IPS-18a (cell line): ENCODE measurements around the gene DYNLT5.
"Not testable (repeated sequence)": the region's sequence is repeated elsewhere in the genome, so short reads cannot be mapped to it uniquely, and the experiment has no call there.

Experiments used
- H3K27ac ChIP-seq: one replicate; pipeline ENCODE4 v1.5.1; 2013; ENCODE audit warnings: low read length
- H3K27me3 ChIP-seq: one replicate; pipeline ENCODE4 v1.6.1; 2013; ENCODE audit warnings: mild to moderate bottlenecking, low read length; ENCODE audit not compliant: control insufficient read depth, insufficient read depth
- H3K36me3 ChIP-seq: one replicate; pipeline ENCODE4 v1.6.1; 2013; ENCODE audit warnings: low read depth, low read length; ENCODE audit not compliant: control insufficient read depth
- H3K4me1 ChIP-seq: one replicate; pipeline ENCODE4 v1.6.1; 2013; ENCODE audit warnings: low read depth, low read length; ENCODE audit not compliant: control insufficient read depth
- H3K4me3 ChIP-seq: one replicate; pipeline ENCODE4 v1.5.1; 2013; ENCODE audit warnings: low read length
- H3K9ac ChIP-seq: one replicate; pipeline ENCODE4 v1.6.1; 2013; ENCODE audit warnings: mild to moderate bottlenecking, low read length, moderate library complexity
- H3K9me3 ChIP-seq: one replicate; pipeline ENCODE4 v1.6.1; 2013; ENCODE audit warnings: low read depth, low read length; ENCODE audit not compliant: control insufficient read depth

DYNLT5 gene

DNA sequence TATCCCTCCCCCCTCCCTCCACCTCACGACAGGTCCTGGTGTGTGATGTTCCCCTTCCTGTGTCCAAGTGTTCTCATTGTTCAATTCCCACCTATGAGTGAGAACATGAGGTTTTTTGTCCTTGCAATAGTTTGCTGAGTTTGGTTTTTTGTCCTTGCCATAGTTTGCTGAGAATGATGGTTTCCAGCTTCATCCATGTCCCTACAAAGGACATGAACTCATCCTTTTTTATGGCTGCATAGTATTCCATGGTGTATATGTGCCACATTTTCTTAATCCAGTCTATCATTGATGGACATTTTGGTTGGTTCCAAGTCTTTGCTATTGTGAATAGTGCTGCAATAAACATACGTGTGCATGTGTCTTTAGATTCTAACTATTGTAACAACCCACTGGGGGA, 43.6 kb downstream of the DYNLT5 start:
- not testable (repeated sequence) for H3K27me3 ChIP-seq, H3K36me3 ChIP-seq, H3K27ac ChIP-seq, H3K4me3 ChIP-seq, H3K4me1 ChIP-seq, H3K9ac ChIP-seq, H3K9me3 ChIP-seq

DNA sequence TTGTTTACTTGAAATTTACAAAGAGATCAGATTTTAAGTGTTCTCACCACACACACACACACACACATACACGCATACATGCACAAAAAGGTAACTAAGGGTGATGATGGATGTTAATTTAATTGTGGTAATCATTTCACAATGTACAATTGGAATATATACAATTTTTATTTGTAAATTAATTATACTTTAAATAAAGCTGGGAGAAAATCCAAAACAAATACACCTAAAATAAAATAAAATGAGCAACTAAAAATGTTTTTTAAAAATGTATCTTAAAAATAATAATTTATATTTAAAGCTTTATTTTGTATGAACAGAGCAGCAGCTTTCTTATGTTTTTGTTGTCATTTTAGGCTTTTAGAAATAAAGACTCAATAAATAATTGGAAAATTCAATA, 57.0 kb downstream of the DYNLT5 start:
- Histone ChIP-seq H3K36me3 (no peaks in the 10 kb centered on the region), H3K9ac (no peak overlapping the region), H3K4me3 (no peak overlapping the region), H3K27me3 (no peaks in the 10 kb centered on the region), H3K4me1 (no peaks in the 10 kb centered on the region), H3K9me3 (no peaks in the 10 kb centered on the region), H3K27ac (no peak overlapping the region)

DNA sequence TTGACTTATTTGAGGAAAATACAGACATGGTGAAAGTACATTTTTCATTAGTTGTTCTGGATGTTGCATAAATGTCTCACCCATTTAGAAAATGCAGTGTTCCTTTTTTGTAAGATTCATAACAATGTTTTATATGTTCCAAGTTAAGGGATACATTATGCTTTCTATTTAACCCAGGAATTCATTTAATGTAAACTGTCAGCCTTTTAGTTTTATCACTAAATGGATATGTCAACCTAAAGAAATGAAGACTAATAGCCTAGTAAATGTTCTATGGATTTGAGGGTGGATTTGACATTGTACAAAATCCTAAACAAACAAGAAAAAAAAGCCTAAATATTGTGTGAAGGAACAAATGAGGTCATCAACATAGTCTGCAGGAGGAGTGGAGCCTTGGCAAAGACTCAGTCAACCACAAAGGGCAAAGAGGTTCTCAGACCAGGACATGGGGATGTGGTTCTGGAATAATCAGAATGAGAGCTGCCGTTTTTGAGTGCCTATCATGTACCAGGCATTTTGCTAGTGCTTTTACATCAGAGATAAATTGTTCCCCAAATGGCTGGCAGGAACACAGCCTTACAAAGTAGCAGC, 57.6 kb downstream of the DYNLT5 start:
- Histone ChIP-seq H3K27me3 (no peaks in the 10 kb centered on the region), H3K27ac (no peak overlapping the region), H3K9me3 (no peaks in the 10 kb centered on the region), H3K9ac (no peak overlapping the region), H3K4me1 (no peaks in the 10 kb centered on the region), H3K4me3 (no peak overlapping the region), H3K36me3 (no peaks in the 10 kb centered on the region)

DNA sequence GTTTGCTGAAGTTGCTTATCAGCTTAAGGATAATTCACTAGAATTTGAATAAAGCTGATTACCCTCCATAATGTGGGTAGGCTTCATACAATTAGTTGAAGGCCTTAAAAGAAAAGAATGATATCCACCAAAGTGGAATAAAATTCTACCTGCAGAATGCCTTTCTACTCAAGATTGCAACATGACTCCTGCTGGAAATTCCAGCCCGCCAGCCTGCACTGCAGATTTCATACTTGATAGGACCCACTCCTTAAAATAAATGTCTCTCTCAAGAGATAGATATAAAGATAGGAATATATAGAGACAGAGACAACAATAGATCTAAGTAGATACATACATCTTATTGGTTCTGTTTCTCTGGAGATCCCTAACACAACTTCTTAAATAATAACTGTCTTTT, 72.5 kb downstream of the DYNLT5 start:
- H3K9ac ChIP-seq: no peak overlapping the region
- no peak overlapping the region for H3K27ac ChIP-seq
- H3K4me1 ChIP-seq: no peaks in the 10 kb centered on the region
- no peak overlapping the region for H3K4me3 ChIP-seq
- no peaks in the 10 kb centered on the region for H3K36me3 ChIP-seq
- no peaks in the 10 kb centered on the region for H3K27me3 ChIP-seq
- H3K9me3 ChIP-seq: no peaks in the 10 kb centered on the region
